Measurements from ENCODE around the gene ARHGAP29.

GRCh38 chr1:94248956-94249688 is 11.7 kb upstream of the ARHGAP29 start:
- TF ChIP-seq EZH2 (IDR thresholded peaks at IDR 0.05; ENCODE audit: low read depth): no peak
- TF ChIP-seq CTCF (conservative IDR thresholded peaks at IDR 0.05): no peak
